HG03342 (cell line): ENCODE measurements around the gene PAQR8.

Source experiments
- ATAC-seq: cut with Tn5 transposase; IDR thresholded peaks from one replicate; pipeline ENCODE4 v1.9.1; 2021; ENCODE audit warnings: mild to moderate bottlenecking, moderate library complexity; ENCODE audit not compliant: unreplicated experiment

PAQR8 gene

GRCh38 chr6:52347818-52348217, 14.1 kb upstream of the PAQR8 start:
- no peak for ATAC-seq

GRCh38 chr6:52351879-52352238, 10.1 kb upstream of the PAQR8 start:
- no peak for ATAC-seq

- peak; percentile 92 for ATAC-seq
These were observed 9.5 kb upstream of the PAQR8 start for GRCh38 chr6:52352239-52353018.

- ATAC-seq = no peak
These were observed 5.9 kb upstream of the PAQR8 start for GRCh38 chr6:52356017-52356416.

DNA sequence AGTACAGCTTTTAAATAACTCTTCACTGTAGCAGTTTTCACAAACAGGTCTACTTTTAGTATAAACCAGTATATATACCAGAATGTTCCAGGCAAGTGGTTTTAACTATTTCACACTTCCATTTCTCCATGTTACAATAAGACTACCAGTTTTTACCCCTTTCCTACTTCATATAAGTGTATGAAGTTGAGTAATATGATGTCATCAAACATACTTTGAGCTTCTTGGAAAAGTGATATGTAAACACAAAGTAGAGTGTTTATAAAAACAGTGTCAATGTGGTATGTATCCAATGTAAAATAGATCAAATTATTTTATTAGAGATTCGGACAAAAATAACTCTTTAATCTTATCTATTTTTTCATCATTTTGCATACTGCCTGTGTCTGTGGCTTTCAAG, 2.5 kb upstream of the PAQR8 start:
- ATAC-seq = no peak

DNA sequence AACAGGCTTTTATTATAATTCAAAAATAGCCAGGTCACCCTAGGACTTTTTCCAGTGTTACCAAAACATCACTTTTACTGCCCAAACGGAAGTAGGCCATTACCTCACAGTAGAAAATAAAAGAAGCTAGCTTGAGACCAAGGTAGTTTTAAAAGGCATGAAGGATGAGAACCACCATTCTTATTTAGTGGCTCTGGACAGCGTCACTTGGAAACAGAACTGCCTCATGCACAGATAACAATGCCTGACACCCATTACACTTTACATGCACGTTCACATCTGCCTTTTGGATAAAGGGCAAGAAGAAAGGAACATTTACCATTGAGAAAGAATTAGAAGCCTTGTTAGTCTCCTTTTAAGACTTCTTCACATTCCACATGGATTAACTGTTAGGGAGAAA, 1.9 kb upstream of the PAQR8 start:
- ATAC-seq = no peak

DNA sequence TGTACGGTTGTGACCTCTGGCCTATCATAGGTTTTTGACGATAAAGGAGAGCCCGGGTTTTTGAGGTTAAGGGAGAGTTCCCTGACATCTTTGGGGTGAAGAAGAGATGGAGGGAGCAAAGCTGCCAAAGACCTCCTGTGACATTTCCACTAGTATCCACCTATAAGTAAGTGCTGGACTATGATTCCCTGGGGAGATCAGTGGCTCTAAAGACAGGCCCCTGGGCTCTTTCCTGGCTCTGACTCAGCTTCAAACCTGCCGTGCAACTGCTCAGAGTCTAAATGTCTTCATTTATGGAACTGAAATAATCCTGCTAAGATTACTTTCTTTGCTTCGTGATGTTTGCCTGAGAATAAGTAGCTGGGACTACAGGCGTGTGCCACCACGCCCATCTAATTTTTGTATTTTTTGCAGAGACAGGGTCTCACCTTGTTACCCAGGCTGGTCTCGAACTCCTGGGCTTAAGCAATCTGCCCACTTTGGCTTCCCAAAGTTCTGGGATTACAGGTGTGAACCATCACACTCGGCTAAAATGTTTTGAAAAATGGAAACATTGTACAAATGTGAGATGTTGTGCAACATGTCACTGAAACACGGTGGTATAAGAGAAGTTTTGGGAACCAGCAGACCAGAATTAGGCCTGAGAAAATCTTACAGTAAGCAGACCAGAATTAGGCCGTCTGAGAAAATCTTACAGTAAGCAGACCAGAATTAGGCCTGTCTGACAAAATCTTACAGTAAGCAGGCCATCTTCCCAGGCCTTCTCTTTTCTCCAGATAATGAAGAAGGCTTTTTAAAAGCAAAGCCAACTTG, 1.1 kb upstream of the PAQR8 start:
- ATAC-seq = no peak

GRCh38 chr6:52361414-52361944, 472 bp upstream of the PAQR8 start:
- ATAC-seq = peak; percentile 22

GRCh38 chr6:52362443-52363227, 684 bp downstream of the PAQR8 start:
- ATAC-seq = peak; percentile 46

DNA sequence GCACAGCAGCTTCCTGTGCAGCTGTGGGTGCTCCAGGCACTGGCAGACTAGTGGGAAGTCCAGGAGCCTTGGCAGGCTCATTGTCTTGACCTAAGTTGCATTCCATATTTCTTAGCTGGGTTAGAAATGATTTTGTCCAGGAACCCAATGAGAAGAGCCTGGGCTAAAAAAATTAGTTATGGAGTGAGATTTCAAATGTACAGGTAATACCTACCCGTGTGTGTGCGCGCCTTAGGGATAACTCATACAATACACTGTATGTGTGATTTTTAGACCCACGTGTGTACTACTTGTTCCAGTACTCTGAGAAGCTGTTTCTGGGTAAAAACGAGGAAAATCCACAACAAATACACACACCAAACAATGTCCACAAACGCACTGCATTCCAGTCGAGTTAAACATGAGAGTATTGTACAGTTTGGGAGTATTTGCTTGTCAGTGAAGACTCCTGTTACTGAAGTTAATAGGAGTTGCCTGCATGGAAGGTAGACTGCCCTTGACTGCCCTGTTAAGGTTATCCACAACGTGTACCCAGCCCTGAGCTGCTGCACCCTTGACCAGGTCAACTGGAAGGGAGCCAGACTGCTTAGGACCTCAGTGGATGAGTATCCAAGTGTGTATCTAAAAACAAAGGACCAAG, 1.4 kb downstream of the PAQR8 start:
- no peak for ATAC-seq

GRCh38 chr6:52364480-52365166, 2.7 kb downstream of the PAQR8 start:
- ATAC-seq = no peak

DNA sequence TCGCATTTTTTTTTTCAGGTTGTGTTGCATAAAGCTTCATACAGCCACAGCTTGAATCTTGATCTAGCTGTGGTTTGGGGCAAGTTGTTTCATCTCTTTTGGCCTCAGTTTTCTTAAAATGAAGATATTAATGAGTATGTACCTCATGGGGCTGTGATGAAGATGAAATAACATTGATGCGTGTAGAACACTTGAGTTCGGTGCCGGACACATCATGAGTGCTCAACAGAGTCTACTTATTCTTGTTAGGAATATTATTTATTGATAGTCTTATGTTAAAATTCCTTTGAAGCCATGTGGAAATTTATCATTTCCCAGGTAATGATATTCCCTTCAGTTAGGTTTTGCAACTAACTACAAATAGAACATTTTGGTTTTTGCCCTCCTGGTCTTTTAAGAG, 3.4 kb downstream of the PAQR8 start:
- ATAC-seq = no peak

GRCh38 chr6:52365866-52366540, 4.1 kb downstream of the PAQR8 start:
- no peak for ATAC-seq

GRCh38 chr6:52368002-52368401, 6.1 kb downstream of the PAQR8 start:
- no peak for ATAC-seq

DNA sequence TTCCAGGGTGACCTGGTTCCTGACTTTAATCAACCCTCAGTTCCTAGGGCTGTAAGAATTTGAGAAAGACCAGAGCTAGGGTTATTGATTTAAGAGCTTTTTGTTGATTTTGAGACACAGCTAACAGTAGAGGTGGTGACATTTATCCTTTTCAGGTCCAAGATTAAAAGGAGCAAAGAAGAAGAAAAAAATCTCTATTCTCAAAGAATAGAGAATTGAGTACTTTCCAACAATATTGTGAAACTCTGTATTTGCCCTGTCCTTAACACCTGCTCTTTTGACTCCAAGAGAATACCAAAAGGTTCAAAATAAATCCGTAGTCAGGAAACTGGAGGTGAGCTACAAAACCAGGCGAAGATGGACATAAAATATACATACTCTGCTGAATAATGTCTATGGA, 7.3 kb downstream of the PAQR8 start:
- ATAC-seq = no peak

- no peak for ATAC-seq
These were observed 9.8 kb downstream of the PAQR8 start for GRCh38 chr6:52371656-52372191.

DNA sequence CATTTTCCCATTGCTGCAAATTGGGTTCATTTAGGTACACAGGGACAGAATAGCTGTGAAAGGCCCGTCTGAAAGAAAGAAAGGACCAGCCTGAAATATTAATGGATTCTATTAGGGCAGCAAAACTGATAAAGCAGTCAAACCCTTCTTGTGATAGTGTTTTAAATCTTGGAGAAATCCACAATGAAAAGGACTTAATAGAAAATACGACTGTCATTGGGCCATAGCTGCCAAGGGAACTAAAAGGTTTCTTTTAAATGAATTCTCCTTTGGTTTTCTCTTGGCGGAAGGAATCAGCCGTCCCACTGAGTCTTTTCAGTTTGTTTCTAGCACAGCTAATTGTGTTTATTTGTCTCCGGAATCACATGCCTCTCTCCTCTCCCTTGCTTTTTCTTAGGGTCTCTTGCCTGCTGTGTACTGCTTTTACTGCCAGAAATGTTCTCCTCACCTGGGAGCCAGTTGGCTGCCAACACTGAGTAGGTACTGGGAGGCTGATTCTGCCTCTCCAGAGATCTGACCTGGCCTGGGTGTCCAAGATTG, 11.3 kb downstream of the PAQR8 start:
- ATAC-seq = no peak

GRCh38 chr6:52374247-52374646, 12.3 kb downstream of the PAQR8 start:
- no peak for ATAC-seq
